Adrenal gland (tissue), 5 donors: ENCODE data around the gene SH3BP2.

Source experiments
- POLR2A ChIP-seq, 2 donors: fragments of 450-650 bp; IDR thresholded peaks; one replicate each; pipeline ENCODE4 v1.6.1; 2017; ENCODE audit warnings: antibody characterized with exemption in 2 of 2, mild to moderate bottlenecking in 2 of 2, moderate library complexity in 1 of 2
- TF ChIP-seq, protein P1 (sequence below), 6 experiments: fragments of 450-650 bp in 4 of 6; fragments of 200-600 bp in 2 of 6; sonication (generic) in 1 of 6; IDR thresholded peaks; 1 replicate in 5 of 6; 2 replicates in 1 of 6; pipeline versions ENCODE4 v1.5.1 to v1.8.0; 2016 to 2021; ENCODE audit warnings: antibody characterized with exemption in 6 of 6, mild to moderate bottlenecking in 2 of 6, moderate library complexity in 1 of 6
- donor health status: DM: no; HTN: no; CAD: no.

- TF ChIP-seq, protein P1, sequence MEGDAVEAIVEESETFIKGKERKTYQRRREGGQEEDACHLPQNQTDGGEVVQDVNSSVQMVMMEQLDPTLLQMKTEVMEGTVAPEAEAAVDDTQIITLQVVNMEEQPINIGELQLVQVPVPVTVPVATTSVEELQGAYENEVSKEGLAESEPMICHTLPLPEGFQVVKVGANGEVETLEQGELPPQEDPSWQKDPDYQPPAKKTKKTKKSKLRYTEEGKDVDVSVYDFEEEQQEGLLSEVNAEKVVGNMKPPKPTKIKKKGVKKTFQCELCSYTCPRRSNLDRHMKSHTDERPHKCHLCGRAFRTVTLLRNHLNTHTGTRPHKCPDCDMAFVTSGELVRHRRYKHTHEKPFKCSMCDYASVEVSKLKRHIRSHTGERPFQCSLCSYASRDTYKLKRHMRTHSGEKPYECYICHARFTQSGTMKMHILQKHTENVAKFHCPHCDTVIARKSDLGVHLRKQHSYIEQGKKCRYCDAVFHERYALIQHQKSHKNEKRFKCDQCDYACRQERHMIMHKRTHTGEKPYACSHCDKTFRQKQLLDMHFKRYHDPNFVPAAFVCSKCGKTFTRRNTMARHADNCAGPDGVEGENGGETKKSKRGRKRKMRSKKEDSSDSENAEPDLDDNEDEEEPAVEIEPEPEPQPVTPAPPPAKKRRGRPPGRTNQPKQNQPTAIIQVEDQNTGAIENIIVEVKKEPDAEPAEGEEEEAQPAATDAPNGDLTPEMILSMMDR (IDR thresholded peaks at IDR 0.05): no peak
- no peak for TF ChIP-seq POLR2A (IDR thresholded peaks at IDR 0.05)
Observed at GRCh38 chr4:2792396-2792710, 532 bp upstream of the SH3BP2 start.
